PC-3 (cell line): ENCODE measurements around the gene HDLBP. TPM values are rescaled to one million over a fixed set of nuclear protein-coding genes. Genes with fewer than 3 reads are reported as not detected.

Experiments used
- ATAC-seq: fragments of 200-7000 bp; cut with Tn5 transposase; 2 replicates; pipeline ENCODE4 v1.9.1; 2020; ENCODE audit warnings: mild to moderate bottlenecking, moderate library complexity
- BruUV-seq: library from RNA; stranded (reverse); fragments of 400-500 nt; replicated peaks from 2 replicates; lab custom pipeline; 2021; lab: Mats Ljungman, UMichigan
- CTCF ChIA-PET: fragments of 300-600 bp; sonication (Branson Sonifier 250); formaldehyde crosslinking; loops from one replicate; lab custom pipeline; 2022; ENCODE audit warnings: antibody characterized with exemption; lab: Charles Lee
- POLR2A ChIA-PET: fragments of 300-600 bp; sonication (Branson Sonifier 250); formaldehyde crosslinking; loops from one replicate; lab custom pipeline; 2022; ENCODE audit warnings: antibody characterized with exemption; ENCODE audit not compliant: unreplicated experiment; lab: Charles Lee
- DNase-seq: peaks from one replicate; pipeline ENCODE4 v3.0.0-alpha.2; 2015
- H2AFZ ChIP-seq: fragments of 300-600 bp; sonication (generic); 2 replicates; pipeline ENCODE4 v1.6.0; 2016; ENCODE audit warnings: antibody characterized with exemption, low read length
- H3F3A ChIP-seq: fragments of 300-600 bp; sonication (generic); one replicate; pipeline ENCODE4 v1.6.0; 2017; ENCODE audit warnings: antibody characterized with exemption, low read length, control low read depth, mild to moderate bottlenecking; ENCODE audit not compliant: unreplicated experiment
- H3K27ac ChIP-seq: fragments of 300-600 bp; sonication (generic); 2 replicates; pipeline ENCODE4 v1.5.1; 2016; ENCODE audit warnings: mild to moderate bottlenecking, low read length
- H3K27me3 ChIP-seq: fragments of 300-600 bp; sonication (generic); 2 replicates; pipeline ENCODE4 v1.6.1; 2016; ENCODE audit warnings: low read length, mixed read lengths
- H3K36me3 ChIP-seq: fragments of 300-600 bp; sonication (generic); 2 replicates; pipeline ENCODE4 v1.6.1; 2016; ENCODE audit warnings: low read depth, mixed run types, low read length, mixed read lengths
- H3K4me1 ChIP-seq: fragments of 300-600 bp; sonication (generic); 2 replicates; pipeline ENCODE4 v1.5.1; 2016; ENCODE audit warnings: low read length; ENCODE audit not compliant: insufficient read depth
- H3K4me2 ChIP-seq: fragments of 300-600 bp; sonication (generic); 2 replicates; pipeline ENCODE4 v1.6.0; 2016; ENCODE audit warnings: low read length
- H3K4me3 ChIP-seq: fragments of 300-600 bp; sonication (generic); 2 replicates; pipeline ENCODE4 v1.5.1; 2016; ENCODE audit warnings: mild to moderate bottlenecking, low read length, mixed read lengths
- H3K79me2 ChIP-seq: fragments of 300-600 bp; sonication (generic); 2 replicates; pipeline ENCODE4 v1.6.1; 2017; ENCODE audit warnings: low read length, mixed read lengths
- H3K9ac ChIP-seq: fragments of 300-600 bp; sonication (generic); 2 replicates; pipeline ENCODE4 v1.6.0; 2016; ENCODE audit warnings: mild to moderate bottlenecking, low read length
- H3K9me2 ChIP-seq: fragments of 300-600 bp; sonication (generic); replicated peaks from 2 replicates; pipeline ENCODE4 v1.6.1; 2016; ENCODE audit warnings: mixed run types, low read length, mixed read lengths
- H3K9me3 ChIP-seq: fragments of 300-600 bp; sonication (generic); 2 replicates; pipeline ENCODE4 v1.6.1; 2016; ENCODE audit warnings: low read length, mixed read lengths
- H4K20me1 ChIP-seq: fragments of 300-600 bp; sonication (generic); 2 replicates; pipeline ENCODE4 v1.6.1; 2016; ENCODE audit warnings: low read length, mixed read lengths
- EZH2 ChIP-seq: fragments of 300-600 bp; sonication (generic); IDR thresholded peaks from one replicate; pipeline ENCODE4 v1.6.1; 2017; ENCODE audit warnings: antibody characterized with exemption, mild to moderate bottlenecking, low read length; ENCODE audit not compliant: unreplicated experiment
- EZH2phosphoT487 ChIP-seq: fragments of 300-600 bp; sonication (generic); IDR thresholded peaks from 2 replicates; pipeline ENCODE4 v1.6.1; 2018; ENCODE audit warnings: mild to moderate bottlenecking, antibody characterized with exemption, low read length, borderline replicate concordance
- intact Hi-C: fragments of 100-400 bp; cut with micrococcal nuclease; formaldehyde crosslinking; loops from 2 replicates; pipeline ENCODE4 v1.9.0; 2023
- total RNA-seq: library from RNA; depleted of rRNA; stranded (reverse); fragments of >200 nt; gene quantifications from 2 replicates; pipeline ENCODE4 v1.2.3, GENCODE V29; 2014
- TF ChIP-seq, protein P1 (sequence below): fragments of 300-600 bp; sonication (generic); conservative IDR thresholded peaks from 2 replicates; pipeline ENCODE4 v1.5.1; 2017; ENCODE audit warnings: antibody characterized with exemption, low read depth, mild to moderate bottlenecking, low read length

The HDLBP gene
- total RNA-seq, 1 experiment from 2014 or later = 410 TPM

DNA sequence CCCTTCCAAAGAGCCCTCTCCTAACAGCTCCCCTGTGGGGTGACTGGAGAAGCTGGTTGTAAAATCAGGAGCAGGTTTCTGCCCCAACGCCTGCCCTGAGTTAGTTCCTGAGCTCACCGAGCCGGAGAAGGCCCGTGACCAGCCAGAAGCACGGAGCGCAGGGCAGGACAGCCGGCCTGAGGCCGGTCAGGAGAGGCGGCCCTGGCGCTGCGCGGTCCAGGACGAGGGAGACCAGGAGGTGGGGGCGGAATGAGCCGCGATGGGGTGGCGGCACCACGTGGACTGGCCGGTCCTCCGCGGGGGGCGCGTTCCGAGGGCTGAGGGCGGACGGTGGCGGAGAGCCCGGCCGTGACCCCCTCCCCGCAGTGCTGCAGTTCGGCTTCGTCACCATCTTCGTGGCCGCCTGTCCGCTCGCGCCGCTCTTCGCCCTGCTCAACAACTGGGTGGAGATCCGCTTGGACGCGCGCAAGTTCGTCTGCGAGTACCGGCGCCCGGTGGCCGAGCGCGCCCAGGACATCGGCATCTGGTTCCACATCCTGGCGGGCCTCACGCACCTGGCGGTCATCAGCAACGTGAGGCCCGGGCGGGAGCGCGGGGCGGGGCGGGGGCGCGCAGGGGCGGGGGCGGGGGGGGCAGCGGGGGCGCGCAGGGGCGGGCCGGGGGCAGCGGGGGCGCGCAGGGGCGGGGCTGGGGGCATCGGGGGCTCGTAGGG is 98.0 kb downstream of the HDLBP start:
- no peaks in the 10 kb centered on the region for H3F3A ChIP-seq
- H3K9me3 ChIP-seq = no peaks in the 10 kb centered on the region
- no peaks in the 10 kb centered on the region for H3K4me1 ChIP-seq
- H3K4me3 ChIP-seq = peak overlapping the region; percentile 62
- TF ChIP-seq EZH2phosphoT487 (no peak), EZH2 (no peak)
- TF ChIP-seq, protein P1, sequence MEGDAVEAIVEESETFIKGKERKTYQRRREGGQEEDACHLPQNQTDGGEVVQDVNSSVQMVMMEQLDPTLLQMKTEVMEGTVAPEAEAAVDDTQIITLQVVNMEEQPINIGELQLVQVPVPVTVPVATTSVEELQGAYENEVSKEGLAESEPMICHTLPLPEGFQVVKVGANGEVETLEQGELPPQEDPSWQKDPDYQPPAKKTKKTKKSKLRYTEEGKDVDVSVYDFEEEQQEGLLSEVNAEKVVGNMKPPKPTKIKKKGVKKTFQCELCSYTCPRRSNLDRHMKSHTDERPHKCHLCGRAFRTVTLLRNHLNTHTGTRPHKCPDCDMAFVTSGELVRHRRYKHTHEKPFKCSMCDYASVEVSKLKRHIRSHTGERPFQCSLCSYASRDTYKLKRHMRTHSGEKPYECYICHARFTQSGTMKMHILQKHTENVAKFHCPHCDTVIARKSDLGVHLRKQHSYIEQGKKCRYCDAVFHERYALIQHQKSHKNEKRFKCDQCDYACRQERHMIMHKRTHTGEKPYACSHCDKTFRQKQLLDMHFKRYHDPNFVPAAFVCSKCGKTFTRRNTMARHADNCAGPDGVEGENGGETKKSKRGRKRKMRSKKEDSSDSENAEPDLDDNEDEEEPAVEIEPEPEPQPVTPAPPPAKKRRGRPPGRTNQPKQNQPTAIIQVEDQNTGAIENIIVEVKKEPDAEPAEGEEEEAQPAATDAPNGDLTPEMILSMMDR = no peak
- peak overlapping the region; percentile 49 for H3K9ac ChIP-seq
- ATAC-seq (peak; percentile 65), DNase-seq (peak; percentile 33)
- BruUV-seq = no TSS peak
- peak overlapping the region; percentile 23; the same call in 1 of the 2 replicates for H3K27ac ChIP-seq
- CTCF ChIA-PET = interaction anchor here (0.6 kb wide), 1 partner anchor 37 kb away, joined by 3 read pairs; no protein-coding TSS in a partner anchor
- no peaks in the 10 kb centered on the region for H4K20me1 ChIP-seq
- no peaks in the 10 kb centered on the region for H3K27me3 ChIP-seq
- intact Hi-C loops = no loop called here
- peak overlapping the region; percentile 45; the same call in 1 of the 2 replicates for H2AFZ ChIP-seq
- H3K4me2 ChIP-seq = peak overlapping the region; percentile 77
- H3K36me3 ChIP-seq = no peaks in the 10 kb centered on the region
- H3K9me2 ChIP-seq = no peaks in the 10 kb centered on the region
- H3K79me2 ChIP-seq = peaks cover 8% of the 10 kb centered on the region
- POLR2A ChIA-PET = no interaction called here

GRCh38 chr2:241216211-241216761 is 99.2 kb downstream of the HDLBP start:
- Histone ChIP-seq H3K27me3 (no peaks in the 10 kb centered on the region), H3K4me2 (no peak overlapping the region), H3K27ac (no peak overlapping the region), H3K4me1 (no peaks in the 10 kb centered on the region), H3K4me3 (no peak overlapping the region), H3K9me2 (no peaks in the 10 kb centered on the region), H3F3A (no peaks in the 10 kb centered on the region), H3K9me3 (no peaks in the 10 kb centered on the region), H3K9ac (no peak overlapping the region), H3K79me2 (peaks cover 8% of the 10 kb centered on the region), H2AFZ (no peak overlapping the region), H4K20me1 (no peaks in the 10 kb centered on the region), H3K36me3 (no peaks in the 10 kb centered on the region)
- ChIA-PET CTCF (no interaction called here), POLR2A (no interaction called here)
- ATAC-seq = no peak
- TF ChIP-seq, protein P1 = no peak
- TF ChIP-seq EZH2 (no peak), EZH2phosphoT487 (no peak)
- intact Hi-C loops = no loop called here
- no peak for DNase-seq
- no TSS peak for BruUV-seq

DNA sequence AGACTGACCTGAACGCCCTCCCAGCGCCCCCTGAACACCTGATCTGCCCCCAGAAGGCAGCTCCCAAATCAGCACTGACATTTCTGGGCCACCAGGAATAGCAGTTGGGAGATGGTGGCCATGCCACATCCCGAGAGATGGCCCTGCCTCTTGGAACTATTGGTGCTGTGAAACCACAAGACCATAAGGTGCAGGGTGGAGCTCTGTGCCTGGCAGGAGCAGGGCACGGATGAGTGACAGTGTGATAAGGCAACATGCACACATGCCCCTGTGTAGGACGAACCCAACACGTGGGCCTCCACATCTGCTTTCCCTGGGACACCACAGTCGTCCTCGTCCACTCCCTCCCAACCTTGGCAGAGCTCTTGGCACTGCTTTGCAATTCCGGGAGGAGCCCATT is 100.1 kb downstream of the HDLBP start:
- intact Hi-C loops = no loop called here
- H3K27ac ChIP-seq = no peak overlapping the region
- ATAC-seq (no peak), DNase-seq (no peak)
- no peaks in the 10 kb centered on the region for H3F3A ChIP-seq
- CTCF ChIA-PET = no interaction called here
- H3K4me1 ChIP-seq = no peaks in the 10 kb centered on the region
- no peaks in the 10 kb centered on the region for H3K36me3 ChIP-seq
- POLR2A ChIA-PET = no interaction called here
- no peaks in the 10 kb centered on the region for H3K9me3 ChIP-seq
- no peaks in the 10 kb centered on the region for H3K9me2 ChIP-seq
- no peak for TF ChIP-seq EZH2
- TF ChIP-seq EZH2phosphoT487 = no peak
- TF ChIP-seq, protein P1 = no peak
- H2AFZ ChIP-seq = no peak overlapping the region
- no peak overlapping the region for H3K4me2 ChIP-seq
- no peaks in the 10 kb centered on the region for H4K20me1 ChIP-seq
- no TSS peak for BruUV-seq
- no peak overlapping the region for H3K9ac ChIP-seq
- H3K27me3 ChIP-seq = no peaks in the 10 kb centered on the region
- H3K4me3 ChIP-seq = no peak overlapping the region
- H3K79me2 ChIP-seq = peaks cover 7% of the 10 kb centered on the region
